ENCODE measurements around the gene TJP1.

Gene TJP1

DNA sequence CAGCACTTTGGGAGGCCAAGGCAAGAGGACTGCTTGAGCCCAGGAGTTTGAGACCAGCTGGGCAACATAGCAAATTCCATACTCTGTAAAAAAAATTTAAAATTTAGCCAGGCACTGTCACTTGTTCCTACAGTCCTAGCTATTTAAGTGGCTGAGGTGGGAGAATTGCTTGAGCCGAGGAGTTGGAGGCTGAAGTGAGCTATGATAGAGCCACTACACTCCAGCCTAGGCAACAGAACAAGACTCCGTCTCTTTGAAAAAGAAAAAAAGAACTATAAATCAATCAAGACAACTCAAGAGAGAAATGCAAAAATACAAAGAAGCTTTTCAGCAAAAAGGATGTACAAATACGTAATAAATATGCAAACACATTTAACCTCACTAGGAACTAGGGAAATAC lies 78.8 kb downstream of the TJP1 start:
- ATAC-seq (ENCODE audit: insufficient read depth, low read depth), result no peak
- no peaks in the 10 kb centered on the region for H3K79me2 ChIP-seq (ENCODE audit: insufficient read depth, low read length)
- no peaks in the 10 kb centered on the region for H3K4me1 ChIP-seq (ENCODE audit: insufficient read depth, low read length)

GRCh38 chr15:29740692-29741311 lies 81.5 kb downstream of the TJP1 start:
- Histone ChIP-seq H3K27ac (ENCODE audit: low read length) (no peak overlapping the region), H3K27me3 (ENCODE audit: insufficient read depth, low read length, poor library complexity) (peaks cover 3% of the 10 kb centered on the region), H3K4me1 (ENCODE audit: insufficient read depth, low read length) (no peaks in the 10 kb centered on the region), H3K36me3 (ENCODE audit: insufficient read depth, low read length) (no peaks in the 10 kb centered on the region), H4K20me1 (ENCODE audit: insufficient read depth, low read length) (no peaks in the 10 kb centered on the region), H2AFZ (ENCODE audit: low read depth, low read length) (no peak overlapping the region), H3K4me2 (ENCODE audit: insufficient read depth, low read length) (no peak overlapping the region), H3K79me2 (ENCODE audit: insufficient read depth, low read length) (no peaks in the 10 kb centered on the region), H3K4me3 (ENCODE audit: low read depth in 1 of 2, low read length in 2 of 2) (no peak overlapping the region), H3K9me3 (ENCODE audit: insufficient read depth, low read length, severe bottlenecking) (no peaks in the 10 kb centered on the region), H3K9ac (ENCODE audit: low read depth, low read length) (no peak overlapping the region)
- TF ChIP-seq, protein P1, sequence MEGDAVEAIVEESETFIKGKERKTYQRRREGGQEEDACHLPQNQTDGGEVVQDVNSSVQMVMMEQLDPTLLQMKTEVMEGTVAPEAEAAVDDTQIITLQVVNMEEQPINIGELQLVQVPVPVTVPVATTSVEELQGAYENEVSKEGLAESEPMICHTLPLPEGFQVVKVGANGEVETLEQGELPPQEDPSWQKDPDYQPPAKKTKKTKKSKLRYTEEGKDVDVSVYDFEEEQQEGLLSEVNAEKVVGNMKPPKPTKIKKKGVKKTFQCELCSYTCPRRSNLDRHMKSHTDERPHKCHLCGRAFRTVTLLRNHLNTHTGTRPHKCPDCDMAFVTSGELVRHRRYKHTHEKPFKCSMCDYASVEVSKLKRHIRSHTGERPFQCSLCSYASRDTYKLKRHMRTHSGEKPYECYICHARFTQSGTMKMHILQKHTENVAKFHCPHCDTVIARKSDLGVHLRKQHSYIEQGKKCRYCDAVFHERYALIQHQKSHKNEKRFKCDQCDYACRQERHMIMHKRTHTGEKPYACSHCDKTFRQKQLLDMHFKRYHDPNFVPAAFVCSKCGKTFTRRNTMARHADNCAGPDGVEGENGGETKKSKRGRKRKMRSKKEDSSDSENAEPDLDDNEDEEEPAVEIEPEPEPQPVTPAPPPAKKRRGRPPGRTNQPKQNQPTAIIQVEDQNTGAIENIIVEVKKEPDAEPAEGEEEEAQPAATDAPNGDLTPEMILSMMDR (IDR thresholded peaks at IDR 0.05; ENCODE audit: borderline replicate concordance, extremely low read depth, low read length, poor library complexity, severe bottlenecking), result peak; percentile 46
- TF ChIP-seq EZH2 (IDR thresholded peaks at IDR 0.05; ENCODE audit: borderline replicate concordance, low read depth, low read length, severe bottlenecking), result no peak
- ATAC-seq (ENCODE audit: insufficient read depth, low read depth), result no peak
- no peak for DNase-seq

More for the DNA sequence above, 78.8 kb downstream of the TJP1 start:
- H2AFZ ChIP-seq (ENCODE audit: low read depth, low read length), result no peak overlapping the region
- H4K20me1 ChIP-seq (ENCODE audit: insufficient read depth, low read length), result no peaks in the 10 kb centered on the region
- H3K4me2 ChIP-seq (ENCODE audit: insufficient read depth, low read length), result no peak overlapping the region
- no peak overlapping the region for H3K9ac ChIP-seq (ENCODE audit: low read depth, low read length)
- no peaks in the 10 kb centered on the region for H3K36me3 ChIP-seq (ENCODE audit: insufficient read depth, low read length)
- no peak for TF ChIP-seq EZH2 (IDR thresholded peaks at IDR 0.05; ENCODE audit: borderline replicate concordance, low read depth, low read length, severe bottlenecking)
- TF ChIP-seq, protein P1 (IDR thresholded peaks at IDR 0.05; ENCODE audit: borderline replicate concordance, extremely low read depth, low read length, poor library complexity, severe bottlenecking), result no peak
- H3K27ac ChIP-seq (ENCODE audit: low read length), result no peak overlapping the region
- no peaks in the 10 kb centered on the region for H3K9me3 ChIP-seq (ENCODE audit: insufficient read depth, low read length, severe bottlenecking)
- H3K4me3 ChIP-seq (ENCODE audit: low read depth in 1 of 2, low read length in 2 of 2), result no peak overlapping the region
- DNase-seq, result no peak
- no peaks in the 10 kb centered on the region for H3K27me3 ChIP-seq (ENCODE audit: insufficient read depth, low read length, poor library complexity)

DNA sequence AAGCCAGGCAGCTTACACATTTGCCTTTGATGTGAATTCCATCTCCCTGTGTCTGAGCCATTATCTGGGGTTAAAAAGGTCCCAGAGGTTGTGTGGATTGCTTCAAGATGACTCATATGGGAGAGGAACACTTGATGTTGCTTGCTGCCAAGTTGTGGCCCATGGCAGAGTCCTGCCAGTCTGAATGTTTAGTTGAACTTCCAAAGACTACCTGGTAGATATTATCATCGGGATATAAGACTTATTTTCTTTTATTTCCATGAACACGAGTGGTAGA lies 85.6 kb downstream of the TJP1 start:
- H3K27me3 ChIP-seq (ENCODE audit: insufficient read depth, low read length, poor library complexity), result peaks cover 3% of the 10 kb centered on the region
- H3K27ac ChIP-seq (ENCODE audit: low read length), result no peak overlapping the region
- H3K79me2 ChIP-seq (ENCODE audit: insufficient read depth, low read length), result no peaks in the 10 kb centered on the region
- no peaks in the 10 kb centered on the region for H4K20me1 ChIP-seq (ENCODE audit: insufficient read depth, low read length)
- no peaks in the 10 kb centered on the region for H3K36me3 ChIP-seq (ENCODE audit: insufficient read depth, low read length)
- no peaks in the 10 kb centered on the region for H3K4me1 ChIP-seq (ENCODE audit: insufficient read depth, low read length)
- H2AFZ ChIP-seq (ENCODE audit: low read depth, low read length), result no peak overlapping the region
- TF ChIP-seq EZH2 (IDR thresholded peaks at IDR 0.05; ENCODE audit: borderline replicate concordance, low read depth, low read length, severe bottlenecking), result no peak
- TF ChIP-seq, protein P1 (IDR thresholded peaks at IDR 0.05; ENCODE audit: borderline replicate concordance, extremely low read depth, low read length, poor library complexity, severe bottlenecking), result no peak
- no peak overlapping the region for H3K9ac ChIP-seq (ENCODE audit: low read depth, low read length)
- DNase-seq (no peak), ATAC-seq (ENCODE audit: insufficient read depth, low read depth) (no peak)
- no peak overlapping the region for H3K4me2 ChIP-seq (ENCODE audit: insufficient read depth, low read length)
- H3K4me3 ChIP-seq (ENCODE audit: low read depth in 1 of 2, low read length in 2 of 2), result no peak overlapping the region
- H3K9me3 ChIP-seq (ENCODE audit: insufficient read depth, low read length, severe bottlenecking), result no peaks in the 10 kb centered on the region

All from DND-41 (cell line).